KMS-11 (cell line): ENCODE measurements around the gene DNAH11.

Experiments used
- H2AFZ ChIP-seq: fragments of 200-600 bp; sonication (generic); 2 replicates; pipeline ENCODE4 v1.6.1; 2016; ENCODE audit warnings: antibody characterized with exemption, mixed run types, low read depth
- H3K27ac ChIP-seq: fragments of 200-600 bp; sonication (generic); 2 replicates; pipeline ENCODE4 v1.6.1; 2016; ENCODE audit warnings: mild to moderate bottlenecking, mixed run types
- H3K27me3 ChIP-seq: fragments of 200-600 bp; sonication (generic); 2 replicates; pipeline ENCODE4 v1.6.1; 2017; ENCODE audit warnings: mild to moderate bottlenecking, low read depth, mixed run types, moderate library complexity; ENCODE audit not compliant: insufficient read depth
- H3K36me3 ChIP-seq: fragments of 200-600 bp; sonication (generic); 2 replicates; pipeline ENCODE4 v1.6.1; 2017; ENCODE audit warnings: mild to moderate bottlenecking, mixed run types; ENCODE audit not compliant: insufficient read depth
- H3K4me1 ChIP-seq: fragments of 200-600 bp; sonication (generic); 2 replicates; pipeline ENCODE4 v1.6.1; 2016; ENCODE audit warnings: mild to moderate bottlenecking, low read depth, mixed run types; ENCODE audit not compliant: poor library complexity, severe bottlenecking
- H3K4me2 ChIP-seq: fragments of 200-600 bp; sonication (generic); 2 replicates; pipeline ENCODE4 v1.7.0; 2016; ENCODE audit warnings: mild to moderate bottlenecking, mixed run types
- H3K4me3 ChIP-seq: fragments of 200-600 bp; sonication (generic); IDR thresholded peaks from 2 replicates; pipeline ENCODE4 v1.6.1; 2017; ENCODE audit warnings: low read depth, low read length, mixed read lengths; ENCODE audit not compliant: insufficient read depth
- H3K79me2 ChIP-seq: fragments of 200-600 bp; sonication (generic); 2 replicates; pipeline ENCODE4 v1.6.1; 2016; ENCODE audit warnings: low read depth, mixed run types; ENCODE audit not compliant: insufficient read depth
- H3K9ac ChIP-seq: fragments of 200-600 bp; sonication (generic); 2 replicates; pipeline ENCODE4 v1.6.1; 2016; ENCODE audit warnings: mild to moderate bottlenecking, mixed run types
- H4K20me1 ChIP-seq: fragments of 200-600 bp; sonication (generic); 2 replicates; pipeline ENCODE4 v1.6.1; 2016; ENCODE audit warnings: mild to moderate bottlenecking, mixed run types; ENCODE audit not compliant: insufficient read depth
- TF ChIP-seq, protein P1 (sequence below): fragments of 200-600 bp; sonication (generic); conservative IDR thresholded peaks from 2 replicates; pipeline ENCODE4 v1.6.1; 2017; ENCODE audit warnings: low read depth, mild to moderate bottlenecking, antibody characterized with exemption, low read length, moderate library complexity, mixed read lengths

Gene DNAH11

DNA sequence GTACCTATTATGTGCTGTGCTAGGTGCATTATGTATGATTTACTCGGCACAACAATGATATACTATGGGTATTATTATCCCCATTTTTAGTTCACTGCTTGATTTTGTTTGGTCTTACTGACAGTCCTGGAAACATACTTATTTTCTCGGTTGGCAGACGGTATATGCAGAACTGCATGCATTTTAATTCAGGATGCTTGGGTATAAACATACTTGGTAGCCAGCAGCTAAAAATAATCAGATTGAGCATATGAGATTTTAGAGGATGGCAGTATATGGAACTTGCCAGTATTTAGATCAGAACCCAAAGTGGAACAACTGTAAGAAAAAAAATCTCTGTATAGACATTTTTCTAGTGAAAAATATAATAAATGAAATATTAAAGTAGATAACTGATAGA lies 163.3 kb downstream of the DNAH11 start:
- Histone ChIP-seq H3K4me2 (no peak overlapping the region), H3K9ac (no peak overlapping the region), H3K27ac (no peak overlapping the region), H3K79me2 (no peaks in the 10 kb centered on the region), H3K4me1 (no peaks in the 10 kb centered on the region), H4K20me1 (no peaks in the 10 kb centered on the region), H2AFZ (no peak overlapping the region), H3K27me3 (no peaks in the 10 kb centered on the region), H3K36me3 (no peaks in the 10 kb centered on the region), H3K4me3 (no peak overlapping the region)
- TF ChIP-seq, protein P1, sequence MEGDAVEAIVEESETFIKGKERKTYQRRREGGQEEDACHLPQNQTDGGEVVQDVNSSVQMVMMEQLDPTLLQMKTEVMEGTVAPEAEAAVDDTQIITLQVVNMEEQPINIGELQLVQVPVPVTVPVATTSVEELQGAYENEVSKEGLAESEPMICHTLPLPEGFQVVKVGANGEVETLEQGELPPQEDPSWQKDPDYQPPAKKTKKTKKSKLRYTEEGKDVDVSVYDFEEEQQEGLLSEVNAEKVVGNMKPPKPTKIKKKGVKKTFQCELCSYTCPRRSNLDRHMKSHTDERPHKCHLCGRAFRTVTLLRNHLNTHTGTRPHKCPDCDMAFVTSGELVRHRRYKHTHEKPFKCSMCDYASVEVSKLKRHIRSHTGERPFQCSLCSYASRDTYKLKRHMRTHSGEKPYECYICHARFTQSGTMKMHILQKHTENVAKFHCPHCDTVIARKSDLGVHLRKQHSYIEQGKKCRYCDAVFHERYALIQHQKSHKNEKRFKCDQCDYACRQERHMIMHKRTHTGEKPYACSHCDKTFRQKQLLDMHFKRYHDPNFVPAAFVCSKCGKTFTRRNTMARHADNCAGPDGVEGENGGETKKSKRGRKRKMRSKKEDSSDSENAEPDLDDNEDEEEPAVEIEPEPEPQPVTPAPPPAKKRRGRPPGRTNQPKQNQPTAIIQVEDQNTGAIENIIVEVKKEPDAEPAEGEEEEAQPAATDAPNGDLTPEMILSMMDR = no peak

DNA sequence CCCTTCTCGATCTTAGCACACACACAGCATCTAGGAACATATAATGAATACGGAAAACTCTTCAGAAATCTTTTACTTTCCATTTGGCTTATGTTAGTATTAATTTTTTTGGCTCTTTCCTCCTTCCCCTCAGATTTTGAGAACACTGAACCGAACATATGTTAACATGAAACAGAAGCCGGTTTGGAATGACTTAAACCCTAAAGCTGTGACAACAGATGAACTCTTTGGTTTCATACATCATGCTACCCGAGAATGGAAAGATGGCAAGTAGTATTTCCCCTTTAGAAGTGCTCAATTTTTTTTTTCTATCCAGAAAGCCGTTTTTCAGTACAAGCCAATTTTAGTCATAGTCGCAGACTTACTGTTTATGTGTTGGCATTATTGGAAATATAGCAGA lies 164.7 kb downstream of the DNAH11 start:
- Histone ChIP-seq H3K27ac (no peak overlapping the region), H3K4me2 (no peak overlapping the region), H3K9ac (no peak overlapping the region), H2AFZ (no peak overlapping the region), H3K27me3 (no peaks in the 10 kb centered on the region), H3K79me2 (no peaks in the 10 kb centered on the region), H3K36me3 (no peaks in the 10 kb centered on the region), H3K4me1 (no peaks in the 10 kb centered on the region), H4K20me1 (no peaks in the 10 kb centered on the region), H3K4me3 (no peak overlapping the region)
- TF ChIP-seq, protein P1 = no peak

DNA sequence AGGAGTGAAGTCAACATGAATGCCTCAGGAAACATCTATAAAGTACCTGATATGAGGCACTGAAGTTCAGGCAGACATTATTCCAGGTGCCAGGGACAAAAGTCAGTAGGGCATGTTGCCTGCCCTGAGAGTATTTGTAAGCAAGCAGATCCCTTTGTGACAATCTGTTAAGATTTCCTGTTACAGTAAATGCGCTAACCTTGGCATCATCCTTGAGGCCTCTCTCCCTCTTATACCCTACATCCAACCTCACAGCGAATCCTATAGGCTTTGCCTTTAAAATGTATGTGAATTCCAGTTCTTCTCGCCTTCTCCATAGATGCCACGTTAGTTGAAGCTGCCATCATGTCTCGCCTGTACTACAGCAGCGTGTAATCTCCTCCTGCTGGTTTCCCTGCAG lies 165.3 kb downstream of the DNAH11 start:
- TF ChIP-seq, protein P1 = no peak

DNA sequence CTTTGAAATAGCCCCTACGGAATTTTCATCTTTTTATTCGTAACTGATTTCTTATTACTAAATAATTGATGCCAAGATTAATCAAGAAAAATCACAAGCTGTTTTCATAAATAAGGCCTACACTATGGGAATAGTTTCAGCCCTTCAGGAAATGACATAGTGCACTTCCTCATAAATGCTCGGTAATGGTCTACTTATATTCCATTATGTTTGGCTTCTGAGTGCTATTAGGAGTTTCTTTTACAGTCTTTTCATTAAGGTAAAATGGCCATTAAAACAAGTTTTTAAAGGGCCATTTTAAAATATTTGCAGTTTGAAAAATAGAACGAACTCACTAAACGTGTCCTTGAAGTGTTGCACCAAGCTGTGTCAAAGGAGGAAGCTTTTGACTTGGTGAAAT lies 174.5 kb downstream of the DNAH11 start:
- Histone ChIP-seq H3K27me3 (no peaks in the 10 kb centered on the region), H3K4me3 (no peak overlapping the region), H3K27ac (no peak overlapping the region), H4K20me1 (no peaks in the 10 kb centered on the region), H3K36me3 (no peaks in the 10 kb centered on the region), H3K9ac (no peak overlapping the region), H3K4me1 (no peaks in the 10 kb centered on the region), H3K79me2 (no peaks in the 10 kb centered on the region), H2AFZ (no peak overlapping the region), H3K4me2 (no peak overlapping the region)
- TF ChIP-seq, protein P1 = no peak

More for the DNA sequence above, 165.3 kb downstream of the DNAH11 start:
- Histone ChIP-seq H4K20me1 (no peaks in the 10 kb centered on the region), H3K79me2 (no peaks in the 10 kb centered on the region), H3K27ac (no peak overlapping the region), H3K36me3 (no peaks in the 10 kb centered on the region), H3K27me3 (no peaks in the 10 kb centered on the region), H2AFZ (no peak overlapping the region), H3K4me3 (no peak overlapping the region), H3K4me1 (no peaks in the 10 kb centered on the region), H3K9ac (no peak overlapping the region), H3K4me2 (no peak overlapping the region)
